Skeletal muscle cell (primary cell): Measurements from ENCODE around the gene GLIS1.

Experiments
- DNase-seq: peaks from one replicate; pipeline ENCODE4 v3.0.0-alpha.2; 2010; ENCODE audit warnings: low read depth
- H3K4me3 ChIP-seq: 2 replicates; pipeline ENCODE4 v1.5.1; 2011; ENCODE audit warnings: low read depth, mild to moderate bottlenecking, control low read depth, low read length, moderate library complexity

Gene GLIS1

GRCh38 chr1:53549781-53550180, 189.2 kb downstream of the GLIS1 start:
- no peak overlapping the region for H3K4me3 ChIP-seq
- DNase-seq = no peak

GRCh38 chr1:53549287-53549686, 189.7 kb downstream of the GLIS1 start:
- DNase-seq = no peak
- no peak overlapping the region for H3K4me3 ChIP-seq

GRCh38 chr1:53548031-53548491, 190.9 kb downstream of the GLIS1 start:
- no peak for DNase-seq
- H3K4me3 ChIP-seq = no peak overlapping the region

- no peak for DNase-seq
- no peak overlapping the region for H3K4me3 ChIP-seq
Observed at GRCh38 chr1:53547231-53547790, 191.7 kb downstream of the GLIS1 start.

- no peak for DNase-seq
- H3K4me3 ChIP-seq = no peak overlapping the region
Observed at GRCh38 chr1:53546409-53547155, 192.4 kb downstream of the GLIS1 start.

- no peak for DNase-seq
- no peak overlapping the region for H3K4me3 ChIP-seq
Observed at GRCh38 chr1:53545663-53546408, 193.1 kb downstream of the GLIS1 start.

- no peak overlapping the region for H3K4me3 ChIP-seq
- no peak for DNase-seq
Observed at GRCh38 chr1:53544728-53545515, 194.0 kb downstream of the GLIS1 start.

- H3K4me3 ChIP-seq = no peak overlapping the region
- DNase-seq = no peak
Observed at GRCh38 chr1:53543778-53544695, 194.9 kb downstream of the GLIS1 start.

GRCh38 chr1:53543130-53543777, 195.7 kb downstream of the GLIS1 start:
- H3K4me3 ChIP-seq = no peak overlapping the region
- no peak for DNase-seq

GRCh38 chr1:53542551-53542950, 196.4 kb downstream of the GLIS1 start:
- no peak for DNase-seq
- H3K4me3 ChIP-seq = no peak overlapping the region

GRCh38 chr1:53541761-53542550, 197.0 kb downstream of the GLIS1 start:
- no peak overlapping the region for H3K4me3 ChIP-seq
- DNase-seq = peak; percentile 62

- no peak for DNase-seq
- H3K4me3 ChIP-seq = no peak overlapping the region
Observed at GRCh38 chr1:53541263-53541625, 197.7 kb downstream of the GLIS1 start.

GRCh38 chr1:53540604-53541262, 198.2 kb downstream of the GLIS1 start:
- H3K4me3 ChIP-seq = no peak overlapping the region
- no peak for DNase-seq

GRCh38 chr1:53539711-53540603, 199.0 kb downstream of the GLIS1 start:
- DNase-seq = no peak
- H3K4me3 ChIP-seq = no peak overlapping the region

GRCh38 chr1:53539226-53539625, 199.7 kb downstream of the GLIS1 start:
- no peak for DNase-seq
- H3K4me3 ChIP-seq = no peak overlapping the region

- H3K4me3 ChIP-seq = no peak overlapping the region
- no peak for DNase-seq
Observed at GRCh38 chr1:53536606-53537005, 202.4 kb downstream of the GLIS1 start.
